HEK293 (cell line): ENCODE results near the gene RGPD4.

Source experiments
- CTCF ChIA-PET: fragments of 350-600 bp; formaldehyde crosslinking; extraction: SDS; loops from one replicate; lab custom pipeline; 2021; ENCODE audit warnings: antibody characterized with exemption; lab: Yijun Ruan, JAX
- POLR2A ChIA-PET: fragments of 300-600 bp; formaldehyde crosslinking; extraction: SDS; loops from one replicate; lab custom pipeline; 2020; ENCODE audit warnings: antibody characterized with exemption, inconsistent platforms; lab: Yijun Ruan, JAX
- H3K27ac ChIP-seq: fragments of 200-500 bp; sonication (Bioruptor generic); 2 replicates; pipeline ENCODE4 v1.5.1; 2014; ENCODE audit warnings: low read depth, low read length, control low read depth, inconsistent platforms; ENCODE audit errors: extremely low read depth
- H3K36me3 ChIP-seq, 2 experiments: fragments of 200-500 bp in 1 of 2; sonication (Bioruptor generic) in 1 of 2; 1 replicate in 1 of 2; 2 replicates in 1 of 2; pipeline ENCODE4 v1.5.1; 2014 to 2017; ENCODE audit warnings: inconsistent platforms in 2 of 2, low read length in 2 of 2; ENCODE audit not compliant: control insufficient read depth in 2 of 2, insufficient read depth in 1 of 2
- H3K4me1 ChIP-seq: fragments of 200-500 bp; sonication (Bioruptor generic); 2 replicates; pipeline ENCODE4 v1.5.1; 2014; ENCODE audit warnings: mild to moderate bottlenecking, low read length, inconsistent platforms; ENCODE audit not compliant: control insufficient read depth, insufficient read depth
- H3K4me3 ChIP-seq: 2 replicates; pipeline ENCODE4 v1.5.1; 2011; ENCODE audit warnings: low read depth, mild to moderate bottlenecking, control low read depth, low read length, moderate library complexity
- H3K9me3 ChIP-seq: fragments of 200-500 bp; sonication (Bioruptor generic); 2 replicates; pipeline ENCODE4 v1.5.1; 2014; ENCODE audit warnings: low read depth, low read length, inconsistent platforms; ENCODE audit not compliant: control insufficient read depth, insufficient read depth
- SALL2 ChIP-seq: fragments of 450-650 bp; formaldehyde crosslinking; IDR thresholded peaks from 2 replicates; pipeline ENCODE4 v1.5.0; 2017; ENCODE audit warnings: missing biosample characterization, mild to moderate bottlenecking, missing genetic modification characterization, borderline replicate concordance
- ZFP41 ChIP-seq: fragments of 450-650 bp; formaldehyde crosslinking; IDR thresholded peaks from 2 replicates; pipeline ENCODE4 v1.5.1; 2016; ENCODE audit warnings: missing biosample characterization, missing genetic modification characterization, borderline replicate concordance
- ZNF114 ChIP-seq: fragments of 450-650 bp; formaldehyde crosslinking; IDR thresholded peaks from 2 replicates; pipeline ENCODE4 v1.5.0; 2017; ENCODE audit warnings: missing biosample characterization, missing genetic modification characterization
- ZNF223 ChIP-seq: fragments of 450-650 bp; formaldehyde crosslinking; IDR thresholded peaks from 2 replicates; pipeline ENCODE4 v1.5.1; 2016; ENCODE audit warnings: missing biosample characterization, missing genetic modification characterization
- ZNF473 ChIP-seq: fragments of 450-650 bp; formaldehyde crosslinking; IDR thresholded peaks from 2 replicates; pipeline ENCODE4 v1.5.1; 2017; ENCODE audit warnings: missing biosample characterization, missing genetic modification characterization
- ZNF501 ChIP-seq: fragments of 450-650 bp; formaldehyde crosslinking; IDR thresholded peaks from 2 replicates; pipeline ENCODE4 v1.5.1; 2016; ENCODE audit warnings: missing biosample characterization, missing genetic modification characterization
- ZNF530 ChIP-seq: fragments of 450-650 bp; formaldehyde crosslinking; IDR thresholded peaks from 2 replicates; pipeline ENCODE4 v1.5.1; 2016; ENCODE audit warnings: low read depth, missing biosample characterization, missing genetic modification characterization
- ZNF654 ChIP-seq: fragments of 450-650 bp; formaldehyde crosslinking; IDR thresholded peaks from 2 replicates; pipeline ENCODE4 v1.5.1; 2016; ENCODE audit warnings: low read depth, missing biosample characterization, missing genetic modification characterization
- ZNF791 ChIP-seq: fragments of 450-650 bp; formaldehyde crosslinking; IDR thresholded peaks from 2 replicates; pipeline ENCODE4 v1.5.1; 2016; ENCODE audit warnings: missing biosample characterization, missing genetic modification characterization
- ZSCAN30 ChIP-seq: fragments of 450-650 bp; IDR thresholded peaks from 2 replicates; pipeline ENCODE4 v1.5.1; 2018; ENCODE audit warnings: missing biosample characterization, mild to moderate bottlenecking, missing genetic modification characterization, moderate library complexity
- TF ChIP-seq, protein P1 (sequence below): fragments of 450-650 bp; formaldehyde crosslinking; conservative IDR thresholded peaks from 2 replicates; pipeline ENCODE4 v1.5.1; 2016; ENCODE audit warnings: low read depth, missing biosample characterization, missing genetic modification characterization
- TF ChIP-seq, protein P2 (sequence below): fragments of 450-650 bp; formaldehyde crosslinking; IDR thresholded peaks from 2 replicates; pipeline ENCODE4 v1.5.1; 2016; ENCODE audit warnings: missing biosample characterization, missing genetic modification characterization
- TF ChIP-seq, protein P3 (sequence below): fragments of 450-650 bp; formaldehyde crosslinking; optimal IDR thresholded peaks from 2 replicates; pipeline ENCODE3; 2016; ENCODE audit warnings: missing biosample characterization, mild to moderate bottlenecking, missing genetic modification characterization
- TF ChIP-seq, protein P4 (sequence below): fragments of 450-650 bp; IDR thresholded peaks from 2 replicates; pipeline ENCODE4 v1.5.1; 2018; ENCODE audit warnings: missing biosample characterization, missing genetic modification characterization
- TF ChIP-seq, protein P5 (sequence below): sonication (generic); formaldehyde crosslinking; IDR thresholded peaks from 2 replicates; pipeline ENCODE4 v1.8.1; 2022; ENCODE audit warnings: mild to moderate bottlenecking, moderate library complexity, missing genetic modification reagents
- TF ChIP-seq, protein P6 (sequence below): fragments of 450-650 bp; formaldehyde crosslinking; IDR thresholded peaks from 2 replicates; pipeline ENCODE4 v1.5.1; 2017; ENCODE audit warnings: missing biosample characterization, mild to moderate bottlenecking, missing genetic modification characterization, moderate library complexity
- TF ChIP-seq, protein P7 (sequence below): fragments of 450-650 bp; formaldehyde crosslinking; IDR thresholded peaks from 2 replicates; pipeline ENCODE4 v1.5.1; 2016; ENCODE audit warnings: missing biosample characterization, missing genetic modification characterization

RGPD4 gene

DNA sequence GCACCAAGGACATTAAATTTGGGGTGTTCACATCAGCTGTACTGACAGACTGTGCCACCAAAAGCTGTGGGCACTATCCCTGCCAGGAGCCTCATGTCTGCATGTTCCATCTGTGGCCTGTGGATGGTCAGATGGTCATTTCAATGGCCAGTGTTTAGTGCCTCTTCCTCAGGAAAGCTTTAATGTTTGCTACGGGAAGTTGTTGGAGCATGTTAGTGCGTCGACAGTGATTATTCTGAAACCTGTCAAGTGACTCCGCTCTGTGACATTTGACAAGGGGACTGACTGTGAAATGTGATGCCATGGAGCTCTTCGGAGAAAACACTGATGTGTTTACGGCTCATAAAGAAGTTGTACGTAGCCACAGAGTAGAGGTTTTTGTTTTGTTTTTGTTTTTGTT is 18.7 kb upstream of the RGPD4 start (continued):
- TF ChIP-seq, protein P1, sequence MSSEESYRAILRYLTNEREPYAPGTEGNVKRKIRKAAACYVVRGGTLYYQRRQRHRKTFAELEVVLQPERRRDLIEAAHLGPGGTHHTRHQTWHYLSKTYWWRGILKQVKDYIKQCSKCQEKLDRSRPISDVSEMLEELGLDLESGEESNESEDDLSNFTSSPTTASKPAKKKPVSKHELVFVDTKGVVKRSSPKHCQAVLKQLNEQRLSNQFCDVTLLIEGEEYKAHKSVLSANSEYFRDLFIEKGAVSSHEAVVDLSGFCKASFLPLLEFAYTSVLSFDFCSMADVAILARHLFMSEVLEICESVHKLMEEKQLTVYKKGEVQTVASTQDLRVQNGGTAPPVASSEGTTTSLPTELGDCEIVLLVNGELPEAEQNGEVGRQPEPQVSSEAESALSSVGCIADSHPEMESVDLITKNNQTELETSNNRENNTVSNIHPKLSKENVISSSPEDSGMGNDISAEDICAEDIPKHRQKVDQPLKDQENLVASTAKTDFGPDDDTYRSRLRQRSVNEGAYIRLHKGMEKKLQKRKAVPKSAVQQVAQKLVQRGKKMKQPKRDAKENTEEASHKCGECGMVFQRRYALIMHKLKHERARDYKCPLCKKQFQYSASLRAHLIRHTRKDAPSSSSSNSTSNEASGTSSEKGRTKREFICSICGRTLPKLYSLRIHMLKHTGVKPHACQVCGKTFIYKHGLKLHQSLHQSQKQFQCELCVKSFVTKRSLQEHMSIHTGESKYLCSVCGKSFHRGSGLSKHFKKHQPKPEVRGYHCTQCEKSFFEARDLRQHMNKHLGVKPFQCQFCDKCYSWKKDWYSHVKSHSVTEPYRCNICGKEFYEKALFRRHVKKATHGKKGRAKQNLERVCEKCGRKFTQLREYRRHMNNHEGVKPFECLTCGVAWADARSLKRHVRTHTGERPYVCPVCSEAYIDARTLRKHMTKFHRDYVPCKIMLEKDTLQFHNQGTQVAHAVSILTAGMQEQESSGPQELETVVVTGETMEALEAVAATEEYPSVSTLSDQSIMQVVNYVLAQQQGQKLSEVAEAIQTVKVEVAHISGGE (tag by site-specific recombination): no peak

DNA sequence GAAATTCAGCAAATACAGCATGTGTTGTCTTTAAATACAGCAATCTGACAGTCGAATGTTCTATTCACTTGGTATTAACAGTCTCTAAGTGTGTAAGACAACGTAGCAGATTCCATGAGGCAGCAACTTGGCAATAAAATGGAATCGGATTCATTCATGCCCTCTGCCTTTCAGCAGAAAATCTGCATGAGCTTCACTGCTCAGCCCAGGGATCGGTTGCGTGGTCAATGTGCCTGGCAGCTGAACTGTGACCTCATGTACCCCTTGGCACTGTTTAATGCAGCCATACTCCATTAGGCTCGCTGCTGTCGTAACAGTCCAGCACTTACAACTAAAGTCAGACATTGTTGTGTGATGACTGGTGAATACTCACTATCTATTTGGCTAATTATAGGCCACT is 17.7 kb upstream of the RGPD4 start:
- CTCF ChIA-PET: interaction anchor here (1.1 kb wide), 1 partner anchor 25 kb away, joined by 3 read pairs; no protein-coding TSS in a partner anchor
- H3K27ac ChIP-seq: no peak overlapping the region; the same call in 1 of the 2 replicates
- POLR2A ChIA-PET: no interaction called here
- no peaks in the 10 kb centered on the region for H3K36me3 ChIP-seq
- no peak overlapping the region for H3K4me3 ChIP-seq
- H3K4me1 ChIP-seq: peaks cover 2% of the 10 kb centered on the region
- H3K9me3 ChIP-seq: no peaks in the 10 kb centered on the region
- TF ChIP-seq, protein P2, sequence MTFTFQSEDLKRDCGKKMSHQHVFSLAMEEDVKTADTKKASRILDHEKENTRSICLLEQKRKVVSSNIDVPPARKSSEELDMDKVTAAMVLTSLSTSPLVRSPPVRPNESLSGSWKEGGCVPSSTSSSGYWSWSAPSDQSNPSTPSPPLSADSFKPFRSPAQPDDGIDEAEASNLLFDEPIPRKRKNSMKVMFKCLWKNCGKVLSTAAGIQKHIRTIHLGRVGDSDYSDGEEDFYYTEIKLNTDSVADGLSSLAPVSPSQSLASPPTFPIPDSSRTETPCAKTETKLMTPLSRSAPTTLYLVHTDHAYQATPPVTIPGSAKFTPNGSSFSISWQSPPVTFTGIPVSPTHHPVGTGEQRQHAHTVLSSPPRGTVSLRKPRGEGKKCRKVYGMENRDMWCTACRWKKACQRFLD: no peak
- no peak for TF ChIP-seq ZNF114 (tag by site-specific recombination)
- TF ChIP-seq ZNF530 (tag by site-specific recombination): no peak
- TF ChIP-seq, protein P3, sequence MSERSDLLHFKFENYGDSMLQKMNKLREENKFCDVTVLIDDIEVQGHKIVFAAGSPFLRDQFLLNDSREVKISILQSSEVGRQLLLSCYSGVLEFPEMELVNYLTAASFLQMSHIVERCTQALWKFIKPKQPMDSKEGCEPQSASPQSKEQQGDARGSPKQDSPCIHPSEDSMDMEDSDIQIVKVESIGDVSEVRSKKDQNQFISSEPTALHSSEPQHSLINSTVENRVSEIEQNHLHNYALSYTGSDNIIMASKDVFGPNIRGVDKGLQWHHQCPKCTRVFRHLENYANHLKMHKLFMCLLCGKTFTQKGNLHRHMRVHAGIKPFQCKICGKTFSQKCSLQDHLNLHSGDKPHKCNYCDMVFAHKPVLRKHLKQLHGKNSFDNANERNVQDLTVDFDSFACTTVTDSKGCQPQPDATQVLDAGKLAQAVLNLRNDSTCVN: no peak
- TF ChIP-seq ZSCAN30 (tag by site-specific recombination): no peak
- TF ChIP-seq, protein P4, sequence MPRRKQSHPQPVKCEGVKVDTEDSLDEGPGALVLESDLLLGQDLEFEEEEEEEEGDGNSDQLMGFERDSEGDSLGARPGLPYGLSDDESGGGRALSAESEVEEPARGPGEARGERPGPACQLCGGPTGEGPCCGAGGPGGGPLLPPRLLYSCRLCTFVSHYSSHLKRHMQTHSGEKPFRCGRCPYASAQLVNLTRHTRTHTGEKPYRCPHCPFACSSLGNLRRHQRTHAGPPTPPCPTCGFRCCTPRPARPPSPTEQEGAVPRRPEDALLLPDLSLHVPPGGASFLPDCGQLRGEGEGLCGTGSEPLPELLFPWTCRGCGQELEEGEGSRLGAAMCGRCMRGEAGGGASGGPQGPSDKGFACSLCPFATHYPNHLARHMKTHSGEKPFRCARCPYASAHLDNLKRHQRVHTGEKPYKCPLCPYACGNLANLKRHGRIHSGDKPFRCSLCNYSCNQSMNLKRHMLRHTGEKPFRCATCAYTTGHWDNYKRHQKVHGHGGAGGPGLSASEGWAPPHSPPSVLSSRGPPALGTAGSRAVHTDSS (tag by site-specific recombination): no peak
- TF ChIP-seq, protein P1 (tag by site-specific recombination): no peak

DNA sequence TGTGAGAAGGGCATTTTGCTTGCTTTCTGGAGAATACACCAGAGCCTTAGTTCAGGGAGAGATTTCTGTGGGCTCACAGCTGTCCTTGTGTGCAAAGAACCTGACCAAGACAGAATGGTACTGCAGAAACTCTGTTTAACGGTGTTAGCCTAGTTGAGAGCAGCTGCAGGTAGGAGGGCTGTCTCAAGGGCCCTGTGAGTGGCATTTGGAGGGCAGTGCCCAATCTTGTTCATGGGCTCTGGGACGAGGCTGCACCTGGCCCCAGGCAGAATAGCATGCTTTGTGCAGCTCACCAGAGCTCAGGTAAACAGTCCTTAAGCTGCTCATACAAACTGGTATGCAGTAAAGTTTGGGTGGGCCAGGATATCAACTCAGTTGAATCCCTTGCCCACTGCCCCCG is 16.9 kb upstream of the RGPD4 start:
- Histone ChIP-seq H3K9me3 (no peaks in the 10 kb centered on the region), H3K27ac (no peak overlapping the region), H3K36me3 (no peaks in the 10 kb centered on the region), H3K4me3 (no peak overlapping the region), H3K4me1 (peaks cover 2% of the 10 kb centered on the region)
- CTCF ChIA-PET: no interaction called here
- POLR2A ChIA-PET: no interaction called here
- TF ChIP-seq ZNF791 (no peak), ZNF223 (no peak), ZNF501 (no peak), SALL2 (no peak), ZNF473 (tag by site-specific recombination) (no peak), ZFP41 (tag by site-specific recombination) (no peak), ZNF654 (tag by site-specific recombination) (no peak)
- TF ChIP-seq, protein P5, sequence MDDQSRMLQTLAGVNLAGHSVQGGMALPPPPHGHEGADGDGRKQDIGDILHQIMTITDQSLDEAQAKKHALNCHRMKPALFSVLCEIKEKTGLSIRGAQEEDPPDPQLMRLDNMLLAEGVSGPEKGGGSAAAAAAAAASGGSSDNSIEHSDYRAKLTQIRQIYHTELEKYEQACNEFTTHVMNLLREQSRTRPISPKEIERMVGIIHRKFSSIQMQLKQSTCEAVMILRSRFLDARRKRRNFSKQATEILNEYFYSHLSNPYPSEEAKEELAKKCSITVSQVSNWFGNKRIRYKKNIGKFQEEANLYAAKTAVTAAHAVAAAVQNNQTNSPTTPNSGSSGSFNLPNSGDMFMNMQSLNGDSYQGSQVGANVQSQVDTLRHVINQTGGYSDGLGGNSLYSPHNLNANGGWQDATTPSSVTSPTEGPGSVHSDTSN (CRISPR knock-in tag): no peak
- TF ChIP-seq, protein P6, sequence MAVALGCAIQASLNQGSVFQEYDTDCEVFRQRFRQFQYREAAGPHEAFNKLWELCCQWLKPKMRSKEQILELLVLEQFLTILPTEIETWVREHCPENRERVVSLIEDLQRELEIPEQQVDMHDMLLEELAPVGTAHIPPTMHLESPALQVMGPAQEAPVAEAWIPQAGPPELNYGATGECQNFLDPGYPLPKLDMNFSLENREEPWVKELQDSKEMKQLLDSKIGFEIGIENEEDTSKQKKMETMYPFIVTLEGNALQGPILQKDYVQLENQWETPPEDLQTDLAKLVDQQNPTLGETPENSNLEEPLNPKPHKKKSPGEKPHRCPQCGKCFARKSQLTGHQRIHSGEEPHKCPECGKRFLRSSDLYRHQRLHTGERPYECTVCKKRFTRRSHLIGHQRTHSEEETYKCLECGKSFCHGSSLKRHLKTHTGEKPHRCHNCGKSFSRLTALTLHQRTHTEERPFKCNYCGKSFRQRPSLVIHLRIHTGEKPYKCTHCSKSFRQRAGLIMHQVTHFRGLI: no peak
- TF ChIP-seq, protein P7, sequence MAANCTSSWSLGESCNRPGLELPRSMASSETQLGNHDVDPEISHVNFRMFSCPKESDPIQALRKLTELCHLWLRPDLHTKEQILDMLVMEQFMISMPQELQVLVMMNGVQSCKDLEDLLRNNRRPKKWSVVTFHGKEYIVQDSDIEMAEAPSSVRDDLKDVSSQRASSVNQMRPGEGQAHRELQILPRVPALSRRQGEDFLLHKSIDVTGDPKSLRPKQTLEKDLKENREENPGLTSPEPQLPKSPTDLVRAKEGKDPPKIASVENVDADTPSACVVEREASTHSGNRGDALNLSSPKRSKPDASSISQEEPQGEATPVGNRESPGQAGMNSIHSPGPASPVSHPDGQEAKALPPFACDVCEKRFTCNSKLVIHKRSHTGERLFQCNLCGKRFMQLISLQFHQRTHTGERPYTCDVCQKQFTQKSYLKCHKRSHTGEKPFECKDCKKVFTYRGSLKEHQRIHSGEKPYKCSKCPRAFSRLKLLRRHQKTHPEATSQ (tag by site-specific recombination): no peak
